ENCODE results near the gene STIM2. TPM values are rescaled to one million over a fixed set of nuclear protein-coding genes. Genes with fewer than 3 reads are reported as not detected.

STIM2 gene
- total RNA-seq, 4 donors from 2014 or later: 3.4 to 13.4 (median 8.2) TPM

DNA sequence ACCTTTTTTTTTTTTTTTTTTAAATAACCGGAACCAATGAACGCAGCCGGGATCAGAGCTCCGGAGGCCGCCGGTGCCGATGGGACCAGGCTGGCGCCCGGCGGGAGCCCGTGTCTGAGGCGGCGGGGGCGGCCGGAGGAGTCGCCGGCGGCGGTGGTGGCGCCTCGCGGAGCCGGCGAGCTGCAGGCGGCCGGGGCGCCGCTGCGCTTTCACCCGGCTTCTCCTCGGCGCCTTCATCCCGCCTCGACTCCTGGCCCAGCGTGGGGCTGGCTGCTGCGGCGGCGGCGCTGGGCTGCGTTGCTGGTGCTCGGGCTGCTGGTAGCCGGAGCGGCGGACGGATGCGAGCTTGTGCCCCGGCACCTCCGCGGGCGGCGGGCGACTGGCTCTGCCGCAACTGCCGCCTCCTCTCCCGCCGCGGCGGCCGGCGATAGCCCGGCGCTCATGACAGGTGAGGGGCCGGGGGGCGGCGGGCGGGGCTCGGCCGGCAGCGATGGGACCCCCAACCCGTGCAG lies 337 bp downstream of the STIM2 start:
- DNase-seq: no peak

DNA sequence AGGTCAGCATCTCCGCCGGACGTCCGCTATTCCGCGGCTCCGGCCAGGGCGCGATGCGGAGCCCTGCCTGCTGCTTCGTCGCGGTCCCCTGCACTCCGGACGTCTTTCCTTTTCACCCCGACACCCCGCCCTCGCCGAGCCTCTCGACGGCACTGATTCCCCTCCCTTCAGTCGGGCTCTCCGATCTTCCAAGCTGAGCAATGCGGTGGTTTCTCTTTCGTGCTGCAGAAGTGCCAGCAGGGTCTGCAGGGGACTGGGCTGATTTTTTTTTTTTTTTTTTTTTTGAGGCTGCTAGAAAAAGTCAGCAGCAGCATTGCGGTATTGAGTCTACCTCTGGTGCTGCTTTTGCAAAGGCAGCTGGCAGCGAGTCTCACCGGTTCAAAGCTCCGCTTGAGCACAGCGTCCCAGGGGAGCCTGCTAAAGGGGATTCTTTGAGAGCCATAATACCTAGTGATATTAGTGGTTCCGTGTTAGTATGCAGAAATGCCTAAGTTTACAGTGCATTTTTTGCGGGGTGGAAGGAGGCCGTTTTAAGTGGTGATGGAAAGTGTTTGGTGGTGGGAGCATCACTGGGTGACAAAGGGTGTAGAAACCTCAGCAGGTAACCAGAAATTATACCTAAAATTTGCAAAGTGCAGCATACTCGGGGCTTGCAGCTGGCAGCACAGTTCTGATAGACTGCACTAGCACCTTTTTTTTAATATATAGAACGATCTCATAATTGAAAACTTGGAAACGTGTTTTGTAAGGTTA lies 969 bp downstream of the STIM2 start:
- WGBS, 2 donors: 0% methylated on average over 16 to 28 of the region's 36 CpGs
- Histone ChIP-seq H3K27me3 (no peaks in the 10 kb centered on the region), H3K4me1 (peaks cover 6 to 72% (median 26%) of the 10 kb centered on the region in 3 donors), H3K9me3 (no peaks in the 10 kb centered on the region), H3K36me3 (no peaks in the 10 kb centered on the region), H3K27ac (peak overlapping the region; percentile 88 to 98 (median 93)), H3K4me3 (peak overlapping the region; percentile 67 to 87 (median 78))
- peak; percentile 28 for DNase-seq
- intact Hi-C loops (cut with DNase I): no loop called here
- TF ChIP-seq, protein P1, sequence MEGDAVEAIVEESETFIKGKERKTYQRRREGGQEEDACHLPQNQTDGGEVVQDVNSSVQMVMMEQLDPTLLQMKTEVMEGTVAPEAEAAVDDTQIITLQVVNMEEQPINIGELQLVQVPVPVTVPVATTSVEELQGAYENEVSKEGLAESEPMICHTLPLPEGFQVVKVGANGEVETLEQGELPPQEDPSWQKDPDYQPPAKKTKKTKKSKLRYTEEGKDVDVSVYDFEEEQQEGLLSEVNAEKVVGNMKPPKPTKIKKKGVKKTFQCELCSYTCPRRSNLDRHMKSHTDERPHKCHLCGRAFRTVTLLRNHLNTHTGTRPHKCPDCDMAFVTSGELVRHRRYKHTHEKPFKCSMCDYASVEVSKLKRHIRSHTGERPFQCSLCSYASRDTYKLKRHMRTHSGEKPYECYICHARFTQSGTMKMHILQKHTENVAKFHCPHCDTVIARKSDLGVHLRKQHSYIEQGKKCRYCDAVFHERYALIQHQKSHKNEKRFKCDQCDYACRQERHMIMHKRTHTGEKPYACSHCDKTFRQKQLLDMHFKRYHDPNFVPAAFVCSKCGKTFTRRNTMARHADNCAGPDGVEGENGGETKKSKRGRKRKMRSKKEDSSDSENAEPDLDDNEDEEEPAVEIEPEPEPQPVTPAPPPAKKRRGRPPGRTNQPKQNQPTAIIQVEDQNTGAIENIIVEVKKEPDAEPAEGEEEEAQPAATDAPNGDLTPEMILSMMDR (IDR thresholded peaks at IDR 0.05): no peak
- peak in 1 of 4 donors; percentile 60 for TF ChIP-seq POLR2A (IDR thresholded peaks at IDR 0.05)

More for the DNA sequence above, 337 bp downstream of the STIM2 start:
- Histone ChIP-seq H3K4me1 (peaks cover 6 to 68% (median 26%) of the 10 kb centered on the region in 3 donors), H3K27ac (peak overlapping the region; percentile 88 to 98 (median 93)), H3K27me3 (no peaks in the 10 kb centered on the region), H3K36me3 (no peaks in the 10 kb centered on the region), H3K4me3 (peak overlapping the region; percentile 67 to 87 (median 78)), H3K9me3 (no peaks in the 10 kb centered on the region)
- no peak for TF ChIP-seq POLR2A (IDR thresholded peaks at IDR 0.05)
- TF ChIP-seq, protein P1 (IDR thresholded peaks at IDR 0.05): no peak
- intact Hi-C loops (cut with DNase I): no loop called here
- 0 to 6% methylated on average over 2 to 7 of the region's 70 CpGs for WGBS, 2 donors

DNA sequence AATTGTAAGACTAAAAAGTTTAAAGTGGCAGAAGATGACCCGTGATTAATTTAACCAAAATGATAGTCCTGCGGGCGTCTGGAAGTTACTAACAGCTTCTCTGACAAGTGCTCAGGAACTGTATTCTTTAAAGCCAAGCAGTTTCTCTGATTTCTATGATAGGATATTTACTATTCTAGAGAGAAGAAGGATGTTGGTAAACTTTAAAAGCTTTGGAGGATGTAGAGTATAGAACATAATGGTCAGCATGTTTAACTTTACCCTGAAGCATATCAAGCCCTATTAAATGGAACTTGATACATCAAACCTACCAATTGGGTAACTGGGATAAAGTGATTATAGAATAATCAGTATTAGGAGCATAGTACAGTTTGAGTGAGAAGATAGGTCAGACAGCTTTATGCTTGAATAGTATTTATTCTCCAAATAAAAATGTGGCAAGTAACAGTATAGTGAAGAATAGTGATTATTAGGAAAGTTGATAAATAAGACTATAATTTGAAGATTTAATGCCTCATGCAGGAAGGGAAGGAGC lies 1.8 kb downstream of the STIM2 start:
- WGBS, 2 donors: 1 to 6% methylated on average over 3 of the region's 3 CpGs
- H3K4me1 ChIP-seq: peaks cover 6 to 74% (median 26%) of the 10 kb centered on the region in 3 donors
- H3K4me3 ChIP-seq: peak overlapping the region; percentile 67 to 87 (median 78)
- no peak for TF ChIP-seq POLR2A (IDR thresholded peaks at IDR 0.05)
- TF ChIP-seq, protein P1 (IDR thresholded peaks at IDR 0.05): no peak
- H3K36me3 ChIP-seq: no peaks in the 10 kb centered on the region
- peak overlapping the region in 2 of 4 donors; percentile 89 to 97 for H3K27ac ChIP-seq
- H3K27me3 ChIP-seq: no peaks in the 10 kb centered on the region
- intact Hi-C loops (cut with DNase I): no loop called here
- DNase-seq: no peak
- H3K9me3 ChIP-seq: no peaks in the 10 kb centered on the region

DNA sequence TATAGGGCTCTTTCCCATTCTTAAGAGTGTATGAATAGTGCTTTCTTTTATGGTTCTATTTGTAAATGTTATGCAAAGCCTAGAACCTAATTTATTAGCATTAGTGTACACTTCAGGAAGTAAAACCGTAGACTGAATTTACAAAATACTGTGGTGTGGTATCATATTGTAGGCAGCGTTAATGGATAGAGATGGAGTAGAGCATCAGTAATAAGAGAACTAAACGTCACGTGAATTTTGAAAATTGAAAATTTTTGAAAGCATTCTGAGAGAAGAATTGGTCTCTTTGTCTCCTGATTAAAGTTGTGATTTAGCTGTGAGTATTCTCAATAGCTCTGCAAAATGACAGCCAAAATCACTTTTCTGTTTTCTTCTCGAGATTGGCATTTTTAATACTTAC lies 2.9 kb downstream of the STIM2 start:
- Histone ChIP-seq H3K9me3 (no peaks in the 10 kb centered on the region), H3K36me3 (no peaks in the 10 kb centered on the region), H3K27me3 (no peaks in the 10 kb centered on the region), H3K4me1 (peaks cover 0 to 76% (median 20%) of the 10 kb centered on the region in 3 donors), H3K27ac (peak overlapping the region in 2 of 4 donors; percentile 89 to 97), H3K4me3 (peak overlapping the region in 1 of 4 donors; percentile 81)
- TF ChIP-seq, protein P1 (IDR thresholded peaks at IDR 0.05): no peak
- TF ChIP-seq POLR2A (IDR thresholded peaks at IDR 0.05): no peak
- intact Hi-C loops (cut with DNase I): no loop called here
- DNase-seq: no peak
- 41 to 56% methylated on average over 5 of the region's 5 CpGs for WGBS, 2 donors

DNA sequence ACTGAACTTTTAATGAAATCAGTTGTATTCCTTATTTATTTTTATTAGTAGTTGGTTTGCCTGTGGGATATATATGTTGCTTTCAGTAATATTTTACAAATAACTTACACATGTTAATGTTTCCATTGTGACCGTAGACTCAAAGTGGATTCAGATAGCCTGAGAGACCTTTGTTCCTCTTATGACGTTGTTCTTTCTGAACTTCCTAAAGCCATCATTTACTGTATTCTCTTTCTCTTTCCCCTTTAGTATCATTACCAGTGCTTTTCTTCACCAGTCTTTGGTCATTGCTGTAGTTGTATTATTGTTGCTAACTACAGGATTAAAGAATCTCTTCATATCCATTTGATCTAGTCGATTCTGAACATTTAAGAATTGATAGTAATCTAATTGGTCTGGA lies 4.3 kb downstream of the STIM2 start:
- intact Hi-C loops (cut with DNase I): no loop called here
- H3K4me3 ChIP-seq: no peak overlapping the region
- DNase-seq: no peak
- no peaks in the 10 kb centered on the region for H3K9me3 ChIP-seq
- H3K4me1 ChIP-seq: peaks cover 0 to 68% (median 10%) of the 10 kb centered on the region in 3 donors
- H3K27me3 ChIP-seq: no peaks in the 10 kb centered on the region
- WGBS, 2 donors: 63 to 72% methylated on average over 3 of the region's 3 CpGs
- TF ChIP-seq POLR2A (IDR thresholded peaks at IDR 0.05): no peak
- TF ChIP-seq, protein P1 (IDR thresholded peaks at IDR 0.05): no peak
- peak overlapping the region in 2 of 4 donors; percentile 15 to 16 for H3K27ac ChIP-seq
- no peaks in the 10 kb centered on the region for H3K36me3 ChIP-seq

Data from esophagus squamous epithelium (tissue), 5 donors.